CD8-positive, alpha-beta memory T cell (primary cell): ENCODE data around the gene MAPK1. TPM values are rescaled to one million over a fixed set of nuclear protein-coding genes. Genes with fewer than 3 reads are reported as not detected.

Experiments
- CTCF ChIA-PET: fragments of 350-600 bp; sonication (Branson Sonifier 250); formaldehyde crosslinking; loops from one replicate; lab custom pipeline; 2021; ENCODE audit warnings: antibody characterized with exemption; lab: Charles Lee
- POLR2A ChIA-PET: fragments of 350-600 bp; sonication (Branson Sonifier 250); formaldehyde crosslinking; loops from one replicate; lab custom pipeline; 2021; ENCODE audit warnings: antibody characterized with exemption; lab: Charles Lee
- DNase-seq, 5 donors: peaks; one replicate each; pipeline versions ENCODE4 v3.0.0 to v3.0.0-alpha.2; 2020 to 2022; ENCODE audit warnings: mixed read lengths in 1 of 5
- H3K27ac ChIP-seq: one replicate; pipeline ENCODE4 v1.7.0; 2013; ENCODE audit warnings: low read depth, mild to moderate bottlenecking, low read length, moderate library complexity
- H3K27me3 ChIP-seq: 2 replicates; pipeline ENCODE4 v1.7.0; 2013; ENCODE audit warnings: low read length, mild to moderate bottlenecking; ENCODE audit not compliant: insufficient read depth, poor library complexity, severe bottlenecking
- H3K36me3 ChIP-seq: 2 replicates; pipeline ENCODE4 v1.7.0; 2013; ENCODE audit warnings: mild to moderate bottlenecking, low read length, moderate library complexity; ENCODE audit not compliant: insufficient read depth
- H3K4me1 ChIP-seq: 2 replicates; pipeline ENCODE4 v1.7.0; 2013; ENCODE audit warnings: mild to moderate bottlenecking, low read length, moderate library complexity; ENCODE audit not compliant: insufficient read depth
- H3K4me3 ChIP-seq: 2 replicates; pipeline ENCODE4 v1.7.0; 2013; ENCODE audit warnings: mild to moderate bottlenecking, low read length
- H3K9me3 ChIP-seq: 2 replicates; pipeline ENCODE4 v1.7.0; 2013; ENCODE audit warnings: mild to moderate bottlenecking, low read length
- H3K27ac Mint-ChIP-seq, 8 donors: one replicate each; pipeline ENCODE4 v1.8.0; 2020 to 2021; ENCODE audit warnings: mixed read lengths in 8 of 8, mild to moderate bottlenecking in 6 of 8, inconsistent platforms in 3 of 8, moderate library complexity in 3 of 8
- H3K27me3 Mint-ChIP-seq, 2 donors: one replicate each; pipeline ENCODE4 v1.8.0; 2020 to 2021; ENCODE audit warnings: mixed read lengths in 2 of 2, mild to moderate bottlenecking in 1 of 2, moderate library complexity in 1 of 2
- H3K36me3 Mint-ChIP-seq, 3 donors: one replicate each; pipeline ENCODE4 v1.8.0; 2020 to 2021; ENCODE audit warnings: mixed read lengths in 3 of 3, inconsistent platforms in 1 of 3, mild to moderate bottlenecking in 1 of 3
- H3K4me1 Mint-ChIP-seq, 3 donors: one replicate each; pipeline ENCODE4 v1.8.0; 2020 to 2021; ENCODE audit warnings: mixed read lengths in 3 of 3, inconsistent platforms in 1 of 3, mild to moderate bottlenecking in 1 of 3
- H3K4me3 Mint-ChIP-seq, 7 donors: one replicate each; pipeline ENCODE4 v1.8.0; 2020 to 2021; ENCODE audit warnings: mixed read lengths in 7 of 7, mild to moderate bottlenecking in 6 of 7, moderate library complexity in 4 of 7, inconsistent platforms in 2 of 7
- H3K9me3 Mint-ChIP-seq, 5 donors: one replicate each; pipeline ENCODE4 v1.8.0; 2020 to 2022; ENCODE audit warnings: mixed read lengths in 5 of 5, mild to moderate bottlenecking in 3 of 5, moderate library complexity in 2 of 5, inconsistent platforms in 1 of 5
- polyA plus RNA-seq: library from polyadenylated mRNA; unstranded; fragments of 300-500 nt; fragmentation: Illumina TruSeq; gene quantifications from one replicate; pipeline ENCODE4 v1.2.3, GENCODE V29; 2021
- total RNA-seq, 2 experiments: library from RNA; stranded (reverse); gene quantifications; one replicate each; pipeline ENCODE4 v1.2.3, GENCODE V29; 2021

The MAPK1 gene
- total and polyA plus RNA-seq, 3 experiments from 2014 or later = 103 to 134 (median 132) TPM

DNA sequence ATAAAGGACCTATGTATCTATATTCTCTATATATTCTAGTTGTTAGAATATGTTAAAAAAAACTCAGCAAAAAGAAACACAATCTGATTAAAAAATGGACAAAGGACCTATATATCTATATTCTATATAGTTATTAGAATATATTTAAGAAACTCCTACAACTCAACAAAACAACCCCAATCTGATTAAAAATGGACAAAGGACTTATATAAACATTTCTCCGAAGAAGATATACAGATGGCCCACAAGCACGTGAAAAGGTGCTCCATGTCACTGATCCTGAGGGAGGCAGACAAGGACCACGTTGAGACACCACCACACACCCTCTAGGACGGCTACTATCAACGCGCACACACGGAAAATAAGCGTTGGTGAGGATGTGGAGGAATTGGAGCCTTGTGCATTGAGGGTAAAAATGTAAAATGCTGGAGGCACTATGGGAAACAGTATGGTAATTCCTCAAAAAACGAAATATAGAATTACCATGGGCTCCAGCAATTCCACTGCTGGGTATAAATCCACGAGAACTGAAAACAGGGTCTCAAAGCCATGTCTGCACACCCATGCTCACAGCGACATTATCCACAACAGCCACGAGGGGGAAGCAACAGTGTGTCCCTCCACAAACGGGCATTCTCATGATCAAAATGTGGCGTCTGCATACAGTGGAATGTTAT, 154.6 kb downstream of the MAPK1 start:
- Histone ChIP-seq H3K4me1 (peaks cover 8% of the 10 kb centered on the region), H3K4me3 (peak overlapping the region; percentile 12), H3K9me3 (no peaks in the 10 kb centered on the region), H3K27me3 (peaks cover 3% of the 10 kb centered on the region), H3K27ac (no peak overlapping the region), H3K36me3 (no peaks in the 10 kb centered on the region)
- Mint-ChIP-seq H3K36me3 (peaks cover 3 to 28% (median 5%) of the 10 kb centered on the region in 3 donors), H3K9me3 (no peaks in the 10 kb centered on the region), H3K27me3 (no peaks in the 10 kb centered on the region), H3K4me3 (peak overlapping the region in 1 of 7 donors; percentile 43), H3K4me1 (peaks cover 9 to 25% (median 14%) of the 10 kb centered on the region in 3 donors), H3K27ac (peak overlapping the region in 6 of 8 donors; percentile 15 to 93 (median 66))
- DNase-seq = peak; percentile 45 to 75 (median 47)
- ChIA-PET POLR2A (no interaction called here), CTCF (interaction anchor here (0.7 to 1.1 kb wide), 5 partner anchors 12 to 241 kb away, joined by 3 to 7 read pairs (median 4); no protein-coding TSS in a partner anchor)

DNA sequence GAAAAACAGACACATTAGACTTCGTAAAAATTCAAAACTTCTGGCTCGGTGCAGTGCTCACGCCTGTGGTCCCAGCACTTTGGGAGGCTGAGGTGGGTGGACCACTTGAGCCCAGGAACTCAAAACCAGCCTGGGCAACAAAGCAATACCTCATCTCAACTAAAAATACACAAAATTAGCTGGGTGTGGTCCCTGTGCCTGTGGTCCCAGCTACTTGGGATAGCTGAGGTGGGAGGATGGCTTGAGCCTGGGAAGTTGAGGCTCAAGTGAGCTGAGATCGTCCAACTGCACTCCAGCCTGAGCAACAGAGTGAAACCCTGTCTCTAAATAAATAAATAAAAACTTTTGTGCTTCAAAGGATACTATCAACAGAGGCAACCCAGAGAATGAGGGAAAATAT, 155.6 kb downstream of the MAPK1 start:
- H3K36me3 ChIP-seq = no peaks in the 10 kb centered on the region
- Mint-ChIP-seq H3K4me1 (peaks cover 9 to 18% (median 14%) of the 10 kb centered on the region in 3 donors), H3K27ac (peak overlapping the region in 1 of 8 donors; percentile 68), H3K4me3 (no peak overlapping the region), H3K9me3 (no peaks in the 10 kb centered on the region), H3K36me3 (peaks cover 3 to 32% (median 5%) of the 10 kb centered on the region in 3 donors), H3K27me3 (no peaks in the 10 kb centered on the region)
- H3K4me3 ChIP-seq = no peak overlapping the region
- peaks cover 3% of the 10 kb centered on the region for H3K27me3 ChIP-seq
- ChIA-PET CTCF (interaction anchor here (1.0 to 2.3 kb wide), 4 partner anchors 19 to 241 kb away, joined by 3 to 6 read pairs (median 4); partner anchors contain the start of gene PPM1F), POLR2A (no interaction called here)
- DNase-seq = no peak
- H3K9me3 ChIP-seq = no peaks in the 10 kb centered on the region
- no peak overlapping the region for H3K27ac ChIP-seq
- peaks cover 14% of the 10 kb centered on the region for H3K4me1 ChIP-seq

DNA sequence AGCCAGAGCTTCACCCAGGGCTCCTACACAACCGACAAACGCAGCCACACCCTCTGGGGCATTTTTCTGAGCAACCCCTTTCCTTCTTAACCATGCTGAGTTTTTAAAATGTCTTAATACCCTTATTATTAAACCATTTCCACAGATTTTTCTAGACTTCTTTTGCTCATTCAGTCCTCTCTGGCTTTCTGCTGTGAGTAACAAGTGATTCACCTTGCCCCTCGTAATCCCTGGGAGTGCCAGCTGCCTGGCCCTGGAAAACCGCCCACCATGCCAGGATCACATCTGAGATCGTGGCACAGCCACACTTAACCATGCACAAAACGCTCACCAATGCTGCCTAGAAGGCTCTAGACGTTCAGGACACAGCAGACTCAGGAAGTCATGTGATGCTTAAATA, 157.3 kb downstream of the MAPK1 start:
- POLR2A ChIA-PET = no interaction called here
- peaks cover 9 to 15% (median 14%) of the 10 kb centered on the region in 3 donors for H3K4me1 Mint-ChIP-seq
- H3K36me3 Mint-ChIP-seq = peaks cover 3 to 36% (median 5%) of the 10 kb centered on the region in 3 donors
- H3K4me3 Mint-ChIP-seq = no peak overlapping the region
- Histone ChIP-seq H3K36me3 (no peaks in the 10 kb centered on the region), H3K9me3 (no peaks in the 10 kb centered on the region), H3K4me3 (no peak overlapping the region), H3K4me1 (peaks cover 14% of the 10 kb centered on the region), H3K27ac (no peak overlapping the region), H3K27me3 (peaks cover 3% of the 10 kb centered on the region)
- H3K9me3 Mint-ChIP-seq = no peaks in the 10 kb centered on the region
- H3K27me3 Mint-ChIP-seq = no peaks in the 10 kb centered on the region
- H3K27ac Mint-ChIP-seq = peak overlapping the region in 1 of 8 donors; percentile 35
- CTCF ChIA-PET = interaction anchor here (1.6 to 2.3 kb wide), 3 partner anchors 16 to 243 kb away, joined by 5 to 6 read pairs (median 6); partner anchors contain the start of gene PPM1F
- no peak for DNase-seq

DNA sequence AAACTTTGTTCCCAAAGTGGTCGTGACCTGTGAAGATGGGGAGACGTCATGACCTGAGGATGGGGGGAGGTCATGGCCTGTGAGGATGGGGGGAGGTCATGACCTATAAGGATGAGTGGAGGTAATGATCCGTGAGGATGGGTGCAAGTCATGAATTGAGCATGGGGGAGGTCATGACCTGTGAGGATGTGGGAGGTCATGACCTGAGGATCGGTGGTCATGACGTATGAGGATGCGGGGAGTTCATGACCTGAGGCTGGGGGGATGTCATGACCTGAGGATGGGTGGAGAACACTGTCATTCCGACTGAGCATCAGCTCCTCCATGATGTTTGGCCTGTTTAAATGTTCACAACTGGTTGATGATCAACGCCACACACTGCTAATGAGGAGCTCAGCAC, 157.8 kb downstream of the MAPK1 start:
- H3K36me3 ChIP-seq = no peaks in the 10 kb centered on the region
- H3K9me3 ChIP-seq = no peaks in the 10 kb centered on the region
- Mint-ChIP-seq H3K36me3 (peaks cover 3 to 35% (median 5%) of the 10 kb centered on the region in 3 donors), H3K27me3 (no peaks in the 10 kb centered on the region), H3K9me3 (no peaks in the 10 kb centered on the region), H3K4me1 (peaks cover 7 to 15% (median 11%) of the 10 kb centered on the region in 3 donors), H3K27ac (peak overlapping the region in 1 of 8 donors; percentile 35), H3K4me3 (no peak overlapping the region)
- peaks cover 3% of the 10 kb centered on the region for H3K27me3 ChIP-seq
- peaks cover 14% of the 10 kb centered on the region for H3K4me1 ChIP-seq
- CTCF ChIA-PET = interaction anchor here (1.6 to 2.3 kb wide), 3 partner anchors 16 to 243 kb away, joined by 5 to 6 read pairs (median 6); partner anchors contain the start of gene PPM1F
- no peak overlapping the region for H3K4me3 ChIP-seq
- no peak for DNase-seq
- no peak overlapping the region for H3K27ac ChIP-seq
- POLR2A ChIA-PET = no interaction called here

DNA sequence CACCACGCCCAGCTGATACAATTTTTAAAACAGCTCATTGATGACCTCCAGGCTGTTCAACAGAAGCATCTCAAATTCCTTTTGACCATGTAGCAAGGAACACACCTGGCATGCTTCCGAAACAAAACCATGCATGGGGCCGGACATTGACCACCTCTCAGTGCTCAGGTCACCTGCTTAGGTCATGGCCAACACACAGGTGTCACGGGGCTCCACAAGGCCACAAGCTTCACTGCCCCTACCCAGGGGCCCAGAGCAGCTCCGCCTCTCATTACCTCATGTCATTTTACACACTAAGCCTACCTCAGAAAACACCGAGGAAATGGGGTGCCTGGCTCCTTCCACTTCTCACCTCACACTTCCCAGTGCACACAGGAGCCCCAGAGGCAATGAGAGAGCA, 158.5 kb downstream of the MAPK1 start:
- no peaks in the 10 kb centered on the region for H3K36me3 ChIP-seq
- no peak overlapping the region for H3K27ac ChIP-seq
- ChIA-PET CTCF (interaction anchor here (2.7 kb wide), 1 partner anchor 229 kb away, joined by 9 read pairs; no protein-coding TSS in a partner anchor), POLR2A (no interaction called here)
- DNase-seq = no peak
- H3K9me3 Mint-ChIP-seq = no peaks in the 10 kb centered on the region
- H3K27ac Mint-ChIP-seq = no peak overlapping the region
- H3K27me3 ChIP-seq = peaks cover 3% of the 10 kb centered on the region
- peaks cover 14% of the 10 kb centered on the region for H3K4me1 ChIP-seq
- peaks cover 3 to 34% (median 5%) of the 10 kb centered on the region in 3 donors for H3K36me3 Mint-ChIP-seq
- no peaks in the 10 kb centered on the region for H3K9me3 ChIP-seq
- H3K4me3 ChIP-seq = no peak overlapping the region
- H3K4me1 Mint-ChIP-seq = peaks cover 7 to 11% (median 10%) of the 10 kb centered on the region in 3 donors
- H3K4me3 Mint-ChIP-seq = no peak overlapping the region
- no peaks in the 10 kb centered on the region for H3K27me3 Mint-ChIP-seq

DNA sequence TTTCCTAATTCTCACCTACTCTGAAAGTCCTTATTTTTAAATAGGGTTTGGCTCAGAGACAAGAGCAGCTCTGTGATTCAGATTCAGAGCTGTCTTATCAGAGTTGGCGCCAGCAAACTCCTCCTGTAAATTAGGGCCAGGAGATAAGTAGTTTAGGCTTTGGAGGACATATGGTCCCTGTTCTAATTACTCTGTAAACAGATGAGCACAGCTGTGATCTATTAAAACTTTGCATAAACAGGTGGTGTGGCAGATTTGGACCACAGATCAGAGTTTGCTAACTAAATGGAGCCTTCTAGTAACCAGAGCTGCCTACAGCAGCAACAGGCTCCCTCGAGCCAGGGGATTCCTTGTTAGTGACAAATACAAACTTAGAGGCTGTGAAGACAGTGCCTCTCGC, 159.8 kb downstream of the MAPK1 start:
- Mint-ChIP-seq H3K36me3 (peaks cover 1 to 36% (median 5%) of the 10 kb centered on the region in 3 donors), H3K27ac (peak overlapping the region in 1 of 8 donors; percentile 36), H3K27me3 (no peaks in the 10 kb centered on the region), H3K4me1 (peaks cover 0 to under 1% (median 0%) of the 10 kb centered on the region in 3 donors), H3K9me3 (no peaks in the 10 kb centered on the region), H3K4me3 (no peak overlapping the region)
- no peaks in the 10 kb centered on the region for H3K36me3 ChIP-seq
- no peaks in the 10 kb centered on the region for H3K9me3 ChIP-seq
- no peak for DNase-seq
- H3K4me3 ChIP-seq = no peak overlapping the region
- H3K4me1 ChIP-seq = peaks cover 6% of the 10 kb centered on the region
- no peak overlapping the region for H3K27ac ChIP-seq
- ChIA-PET POLR2A (interaction anchor here (0.5 to 0.6 kb wide), 2 partner anchors 56 to 272 kb away, joined by 6 read pairs; no protein-coding TSS in a partner anchor), CTCF (interaction anchor here (2.7 kb wide), 1 partner anchor 231 kb away, joined by 9 read pairs; no protein-coding TSS in a partner anchor)
- H3K27me3 ChIP-seq = no peaks in the 10 kb centered on the region

Other genes starting within 250 kb of the MAPK1 start
- gene YDJC, start 237.6 kb downstream of the MAPK1 start, total RNA-seq = 10 to 100 TPM; 75.2 to 79.0 TPM
- gene YDJC, start 237.6 kb downstream of the MAPK1 start, polyA plus RNA-seq = 61.1 TPM
- gene CCDC116, start 234.9 kb downstream of the MAPK1 start, total RNA-seq = under 1 TPM; 0.48 to 0.51 TPM
- not detected for gene CCDC116, start 234.9 kb downstream of the MAPK1 start, polyA plus RNA-seq
- gene SDF2L1, start 225.3 kb downstream of the MAPK1 start, total RNA-seq = 10 to 100 TPM; 71.5 to 74.7 TPM
- 99.6 TPM for gene SDF2L1, start 225.3 kb downstream of the MAPK1 start, polyA plus RNA-seq
- 10 to 100 TPM; 42.4 to 47.3 TPM for gene PPIL2, start 201.6 kb downstream of the MAPK1 start, total RNA-seq
- gene PPIL2, start 201.6 kb downstream of the MAPK1 start, polyA plus RNA-seq = 38.7 TPM
- gene YPEL1, start 131.9 kb downstream of the MAPK1 start, total RNA-seq = 1 to 10 TPM; 2.4 to 2.6 TPM
- gene YPEL1, start 131.9 kb downstream of the MAPK1 start, polyA plus RNA-seq = 27.0 TPM
- 10 to 100 TPM; 25.4 to 29.1 TPM for gene PPM1F, start 85.2 kb upstream of the MAPK1 start, total RNA-seq
- 9.2 TPM for gene PPM1F, start 85.2 kb upstream of the MAPK1 start, polyA plus RNA-seq
- 10 to 100 TPM; 30.1 to 36.9 TPM for gene TOP3B, start 115.1 kb upstream of the MAPK1 start, total RNA-seq
- 17.3 TPM for gene TOP3B, start 115.1 kb upstream of the MAPK1 start, polyA plus RNA-seq